Epithelial cell of esophagus (primary cell): ENCODE results near the gene FABP7.

Experiments used
- DNase-seq: peaks from one replicate; pipeline ENCODE4 v3.0.0; 2010; ENCODE audit warnings: low read depth
- H3K4me3 ChIP-seq: 2 replicates; pipeline ENCODE4 v1.5.1; 2011; ENCODE audit warnings: mild to moderate bottlenecking, low read length, control low read depth
- CTCF ChIP-seq: IDR thresholded peaks from 2 replicates; pipeline ENCODE4 v1.5.1; 2011; ENCODE audit warnings: low read depth, mild to moderate bottlenecking, low read length, control low read depth, inconsistent platforms; ENCODE audit not compliant: insufficient read depth; ENCODE audit errors: missing control alignments

FABP7 gene

DNA sequence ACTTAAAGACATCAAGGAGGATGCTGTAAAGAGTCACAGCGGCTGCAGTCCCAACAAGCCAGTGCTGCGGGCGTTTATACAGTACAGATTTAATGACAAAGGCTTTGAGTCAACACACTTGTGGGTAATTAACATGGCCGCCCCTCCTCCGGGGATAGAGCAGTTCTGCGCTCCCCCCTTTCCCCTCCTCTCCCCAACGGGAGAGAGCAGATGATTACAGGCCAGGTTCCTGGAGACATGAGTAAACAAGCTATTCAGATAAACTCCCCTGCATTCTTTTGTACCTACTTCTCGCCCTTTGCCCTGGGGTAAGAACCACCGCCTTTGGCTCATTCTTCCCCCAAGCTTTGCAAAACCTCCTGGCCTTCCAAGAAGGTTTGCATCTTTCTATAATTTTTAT, 23.6 kb upstream of the FABP7 start:
- TF ChIP-seq CTCF = no peak
- DNase-seq = no peak
- H3K4me3 ChIP-seq = no peak overlapping the region

DNA sequence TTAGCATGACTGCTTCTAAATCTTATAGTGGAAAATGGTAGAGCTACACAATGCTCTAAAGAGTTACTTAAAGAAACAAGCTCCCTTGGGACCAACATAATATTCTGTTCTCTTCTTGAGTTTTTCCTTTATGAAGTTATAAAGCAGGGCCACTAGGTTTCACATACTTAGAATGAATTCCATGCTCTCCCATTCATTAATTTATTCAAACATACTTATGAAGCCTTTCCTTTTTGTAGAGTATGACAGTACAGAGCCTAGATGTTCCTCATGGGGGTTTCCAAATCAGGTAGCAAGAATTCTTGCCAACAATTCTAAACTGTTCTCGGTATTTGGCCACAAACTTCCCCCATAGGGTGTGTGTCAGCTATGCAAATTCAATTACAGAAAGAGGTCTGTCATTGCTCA, 20.6 kb upstream of the FABP7 start:
- TF ChIP-seq CTCF = no peak
- peak; percentile 11 for DNase-seq
- H3K4me3 ChIP-seq = no peak overlapping the region

DNA sequence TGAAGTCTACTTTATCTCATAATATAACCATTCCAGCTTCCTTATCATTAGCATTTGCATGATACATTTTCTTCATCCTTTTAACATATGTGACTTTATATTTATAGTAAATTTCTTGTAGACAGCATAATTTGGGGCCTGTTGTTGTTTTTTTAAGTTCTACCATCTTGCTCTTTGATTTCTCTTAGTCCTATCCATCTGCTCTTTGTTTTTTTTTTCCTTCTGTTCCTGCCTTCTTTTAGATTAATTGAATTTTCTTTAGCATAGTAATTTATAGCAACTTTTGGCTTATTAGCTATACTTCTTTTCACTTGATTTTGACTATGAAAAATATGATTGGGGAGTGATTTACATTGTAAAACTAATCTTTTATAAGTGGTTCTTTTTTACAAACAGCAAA, 19.2 kb upstream of the FABP7 start:
- no peak overlapping the region for H3K4me3 ChIP-seq
- no peak for TF ChIP-seq CTCF
- no peak for DNase-seq

DNA sequence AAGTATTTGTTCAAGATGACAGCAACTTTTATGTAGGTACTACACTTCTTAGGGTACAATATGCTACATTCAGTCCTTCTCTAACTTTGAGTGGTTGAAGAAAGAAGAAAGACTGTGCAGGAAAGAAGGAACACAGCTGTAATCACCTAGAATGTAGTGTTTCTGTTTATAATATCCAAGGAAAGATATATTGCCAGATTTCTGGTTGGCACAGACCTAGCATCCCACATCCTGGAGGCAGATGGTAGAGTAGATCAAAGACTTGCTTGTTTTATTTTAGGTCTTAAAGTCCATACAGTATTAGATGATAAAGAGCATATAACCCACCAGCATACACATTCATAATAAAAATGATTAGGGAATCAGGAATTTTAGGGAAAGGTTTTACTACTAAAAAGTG, 13.3 kb upstream of the FABP7 start:
- H3K4me3 ChIP-seq = no peak overlapping the region
- no peak for DNase-seq
- TF ChIP-seq CTCF = no peak

GRCh38 chr6:122770835-122771601, 8.5 kb upstream of the FABP7 start:
- DNase-seq = peak; percentile 80
- no peak overlapping the region for H3K4me3 ChIP-seq
- peak; percentile 53 for TF ChIP-seq CTCF

- no peak overlapping the region for H3K4me3 ChIP-seq
- peak; percentile 27 for TF ChIP-seq CTCF
- DNase-seq = peak; percentile 92
Observed at GRCh38 chr6:122772724-122773415, 6.6 kb upstream of the FABP7 start.
